Stimulated activated CD4-positive, alpha-beta T cell treated with anti-CD3 and anti-CD28 coated beads, Interleukin-15, amount 100 ng/mL, for 1 hour (primary cell): ENCODE measurements around the gene DUSP18.
"Not testable (repeated sequence)": the region's sequence is repeated elsewhere in the genome, so short reads cannot be mapped to it uniquely, and the experiment has no call there.

ENCODE experiments used
- DNase-seq, 2 donors: peaks; one replicate each; pipeline ENCODE4 v3.0.0-alpha.2; 2020; ENCODE audit warnings: low read depth in 1 of 2, low spot score in 1 of 2

The DUSP18 gene

GRCh38 chr22:30667494-30668385 is at the start of gene DUSP18:
DUSP18 (minus strand) TSS chr22:30667875; CDS start chr22:30664003, 3,872 bp downstream.
- peak; percentile 93 for DNase-seq

DNA sequence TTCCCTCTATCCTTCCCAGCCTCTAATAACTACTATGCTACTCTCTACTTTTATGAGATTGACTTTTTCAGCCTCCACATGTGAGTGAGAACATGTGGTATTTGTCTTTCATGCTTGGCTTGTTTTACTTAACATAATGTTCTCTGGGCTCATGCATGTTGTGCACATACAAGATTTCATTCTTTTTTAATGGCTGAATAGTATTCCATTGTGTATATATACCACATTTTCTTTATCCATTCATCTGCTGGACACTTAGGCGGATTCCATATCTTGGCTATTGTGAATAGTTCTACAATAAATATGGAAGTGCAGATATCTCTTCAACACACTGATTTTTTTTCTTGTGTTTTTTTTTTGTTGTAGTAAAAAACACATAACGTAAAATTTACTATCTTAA is 46.4 kb upstream of the DUSP18 start:
- no peak for DNase-seq

DNA sequence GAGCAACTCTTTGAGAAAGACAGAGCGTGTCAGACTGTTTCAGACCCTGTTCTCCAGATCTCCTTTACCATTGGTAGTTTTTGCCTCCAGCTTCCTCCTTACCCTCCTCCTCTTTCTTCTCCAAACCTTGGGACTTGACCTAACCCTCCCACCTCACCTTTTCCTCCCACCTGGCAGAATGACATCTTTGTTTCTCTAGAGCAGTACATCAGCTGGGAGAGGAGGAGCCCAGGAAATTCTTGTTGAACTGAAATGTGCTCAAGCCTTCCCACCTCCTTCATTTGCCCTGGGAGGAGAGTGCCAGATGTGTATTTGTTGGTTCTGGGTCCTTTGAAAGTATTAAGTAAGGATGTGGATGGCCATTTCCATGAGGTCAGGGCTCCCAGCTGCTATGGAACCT is 44.4 kb upstream of the DUSP18 start:
- DNase-seq: no peak

- DNase-seq: not testable (repeated sequence)
These were observed 42.3 kb upstream of the DUSP18 start for GRCh38 chr22:30709980-30710379.

DNA sequence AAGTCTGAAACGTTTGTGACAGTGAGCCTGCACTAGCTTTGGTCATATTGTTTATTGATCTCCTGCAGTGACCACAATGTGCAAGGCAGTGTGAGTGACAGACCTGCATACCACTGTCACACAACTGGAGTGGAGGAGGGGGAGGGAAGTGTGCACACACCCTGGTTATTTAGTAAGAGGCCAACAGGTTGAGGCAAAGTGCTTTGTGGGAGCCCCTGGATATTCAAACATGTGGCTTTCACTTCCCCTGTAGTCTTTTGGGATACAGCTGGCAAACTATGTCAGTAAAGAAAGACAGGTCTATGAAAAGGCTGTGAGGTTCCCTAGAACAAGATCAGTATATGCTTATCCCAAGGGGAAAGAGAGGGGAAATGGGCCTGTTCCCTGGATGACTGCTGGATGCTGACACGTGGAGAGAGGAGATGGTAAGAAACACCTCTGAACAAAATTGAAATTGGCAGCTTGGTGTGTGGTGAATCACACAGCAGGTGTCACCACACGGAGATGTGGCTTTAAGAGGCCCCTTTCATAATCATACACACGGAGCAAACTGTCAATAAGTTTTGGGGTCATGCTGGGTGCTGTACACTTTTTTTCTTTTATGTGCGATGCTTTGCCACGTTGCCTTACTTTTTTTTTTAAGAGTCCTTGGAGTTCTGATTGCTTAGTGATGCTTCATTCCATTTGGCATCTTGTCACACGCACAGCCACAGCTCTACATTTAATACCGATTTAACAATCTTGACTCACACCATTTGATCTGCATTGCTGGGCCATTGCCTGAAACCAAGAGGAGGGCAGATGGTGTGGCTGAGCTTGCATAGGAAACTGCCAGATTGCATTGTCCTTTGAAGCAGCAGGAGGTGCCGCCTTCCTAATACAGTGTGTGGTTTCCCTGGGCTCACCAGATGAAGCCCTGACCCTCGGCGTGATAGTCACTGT is 38.3 kb upstream of the DUSP18 start:
- DNase-seq: no peak

DNA sequence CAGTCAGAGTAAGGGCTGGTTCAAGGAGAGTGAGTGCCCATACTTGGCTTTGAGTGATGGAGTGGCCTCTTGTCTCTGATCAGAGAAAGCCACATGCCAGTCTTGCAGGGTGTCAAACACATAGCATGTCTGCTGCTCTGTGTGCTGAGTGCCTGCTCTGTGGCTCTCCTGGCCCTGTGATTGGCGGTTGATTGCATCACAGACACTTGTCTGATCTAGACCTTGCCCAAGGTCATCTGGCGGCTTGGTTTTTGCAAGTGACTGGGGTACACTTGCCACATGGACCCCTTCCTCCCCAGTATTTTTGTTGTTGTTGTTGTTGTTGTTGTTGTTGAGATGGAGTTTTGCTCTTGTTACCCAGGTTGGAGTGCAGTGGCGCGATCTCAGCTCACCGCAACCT is 37.3 kb upstream of the DUSP18 start:
- no peak for DNase-seq

DNA sequence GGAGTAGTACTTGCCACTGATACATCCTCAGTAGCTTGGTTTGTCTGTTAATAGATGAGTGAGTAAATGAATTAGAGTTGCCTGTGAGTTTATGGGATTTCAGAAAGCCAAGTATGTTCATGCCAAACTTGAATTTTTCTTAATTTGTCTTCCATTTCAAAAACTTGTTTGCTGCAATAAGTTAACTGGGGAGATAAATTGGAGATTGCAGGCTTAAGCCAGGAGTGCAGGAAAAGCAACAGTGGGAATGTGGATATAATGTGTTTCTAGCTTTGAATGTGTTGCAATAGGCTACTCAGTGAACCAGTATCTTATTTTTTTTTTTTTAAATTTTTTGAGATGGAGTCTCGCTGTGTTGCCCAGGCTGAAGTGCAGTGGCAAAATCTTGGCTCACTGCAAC is 35.2 kb upstream of the DUSP18 start:
- DNase-seq: no peak

DNA sequence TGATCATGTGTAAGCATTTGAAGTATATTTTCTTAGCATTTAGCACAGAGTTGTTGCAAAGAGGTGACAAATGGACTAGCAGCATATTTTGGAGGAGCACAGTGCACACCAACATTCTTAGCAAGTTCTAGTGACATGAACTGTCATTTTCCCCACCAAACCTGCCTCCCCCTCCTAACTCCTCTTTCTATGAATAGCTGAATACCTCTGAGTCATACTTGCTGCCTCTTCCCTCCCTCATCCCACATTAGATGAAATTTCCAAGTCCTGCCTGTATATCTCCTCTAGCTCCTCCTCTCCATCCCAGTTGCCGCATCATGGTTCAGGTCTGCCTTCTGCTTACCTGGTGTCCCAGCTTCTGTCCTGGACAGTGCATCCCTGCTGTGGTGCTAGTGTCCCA is 34.2 kb upstream of the DUSP18 start:
- no peak for DNase-seq

DNA sequence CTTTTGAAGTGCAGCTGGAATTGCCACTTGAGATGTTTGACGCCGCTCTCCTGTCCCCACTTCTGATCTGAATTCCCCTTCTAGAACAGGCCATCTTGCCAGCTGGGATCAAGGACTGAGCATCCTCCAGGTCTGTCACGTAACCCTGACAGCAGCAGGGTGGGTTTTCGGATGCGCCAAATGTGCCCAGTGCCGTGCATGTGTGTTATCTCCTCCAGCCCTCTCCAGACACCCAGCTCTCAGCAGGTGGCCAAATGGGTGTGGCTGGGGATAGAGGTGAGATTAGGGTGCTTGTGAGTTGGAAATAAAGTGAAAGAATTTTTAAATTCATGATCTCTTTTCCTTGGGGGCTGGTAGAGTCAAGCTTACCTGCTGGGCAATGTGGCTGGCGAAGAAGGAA is 30.3 kb upstream of the DUSP18 start:
- no peak for DNase-seq

DNA sequence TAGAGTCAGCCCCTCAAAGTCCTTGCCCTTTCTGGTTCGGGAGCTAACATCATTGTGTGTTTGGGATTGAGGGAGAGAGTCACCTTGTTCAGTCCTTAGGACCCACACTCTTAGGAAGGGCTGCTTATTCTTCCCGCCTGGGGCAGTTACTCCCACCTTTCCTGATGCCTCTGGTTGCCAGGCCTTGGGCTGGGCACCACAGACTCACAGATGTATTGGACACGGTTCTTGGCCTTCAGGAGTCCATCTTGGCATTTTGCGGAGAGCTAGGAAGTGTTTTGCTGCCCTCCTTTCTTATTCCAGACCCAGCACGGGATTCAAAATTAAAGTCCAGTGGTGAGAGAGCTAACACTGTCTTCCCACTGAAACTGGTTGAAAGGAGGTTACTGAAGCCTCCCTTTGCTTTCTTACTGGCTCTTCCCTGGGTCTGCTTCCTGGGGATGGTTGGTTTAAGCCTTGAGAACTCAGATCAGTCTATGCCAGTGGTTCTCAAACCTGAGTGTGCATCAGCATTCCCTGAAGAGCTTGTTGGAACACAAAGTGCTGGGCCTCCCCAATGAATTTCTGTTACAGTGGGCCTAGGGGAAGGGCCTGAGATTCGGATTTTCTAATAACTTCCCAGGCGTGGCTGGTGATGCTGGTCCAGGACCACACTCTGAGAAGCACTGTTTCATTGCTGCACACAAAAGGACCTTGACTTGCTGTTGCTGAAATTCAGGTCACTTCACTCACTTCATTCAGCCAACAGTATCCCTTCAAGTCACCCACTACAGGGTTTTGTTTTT is 28.4 kb upstream of the DUSP18 start:
- no peak for DNase-seq

GRCh38 chr22:30695351-30695851 is 27.7 kb upstream of the DUSP18 start:
- no peak for DNase-seq

DNA sequence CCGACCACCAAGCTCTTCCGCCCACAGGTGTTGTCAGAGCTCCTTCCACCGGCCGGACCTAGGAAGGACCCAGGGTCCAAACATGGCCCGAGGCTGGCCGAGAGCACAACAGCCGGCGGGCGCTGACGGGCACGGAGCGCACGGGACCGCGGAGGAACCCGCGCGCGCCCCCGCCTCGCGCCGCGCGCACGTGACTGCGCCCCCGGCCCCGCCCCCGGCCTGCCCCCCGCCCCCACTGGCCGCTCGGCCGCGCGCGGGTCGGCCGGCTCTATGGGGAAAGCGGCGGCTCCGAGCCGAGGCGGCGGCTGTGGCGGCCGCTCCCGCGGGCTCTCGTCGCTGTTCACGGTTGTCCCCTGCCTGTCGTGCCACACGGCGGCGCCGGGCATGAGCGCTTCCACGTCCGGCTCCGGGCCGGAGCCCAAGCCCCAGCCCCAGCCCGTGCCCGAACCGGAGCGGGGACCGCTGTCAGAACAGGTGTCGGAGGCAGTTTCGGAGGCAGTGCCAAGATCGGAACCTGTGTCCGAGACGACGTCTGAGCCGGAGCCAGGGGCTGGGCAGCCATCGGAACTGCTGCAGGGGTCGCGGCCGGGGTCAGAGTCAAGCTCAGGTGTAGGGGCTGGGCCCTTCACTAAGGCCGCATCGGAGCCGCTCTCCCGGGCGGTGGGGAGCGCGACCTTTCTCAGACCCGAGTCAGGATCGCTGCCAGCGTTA is 27.1 kb upstream of the DUSP18 start, which contains the start of gene OSBP2:
Gene OSBP2, plus strand, starts transcription at position 235 of the 711 bp plus-strand sequence. Its CDS starts 36 bp downstream, at position 271.
- peak; percentile 6 to 26 for DNase-seq

- peak; percentile 10 to 39 for DNase-seq
These were observed 26.5 kb upstream of the DUSP18 start for GRCh38 chr22:30694171-30694639.

GRCh38 chr22:30691204-30691603 is 23.5 kb upstream of the DUSP18 start:
- no peak for DNase-seq

- DNase-seq: no peak
These were observed 21.9 kb upstream of the DUSP18 start for GRCh38 chr22:30689622-30690021.

GRCh38 chr22:30687358-30687757 is 19.7 kb upstream of the DUSP18 start:
- no peak for DNase-seq

DNA sequence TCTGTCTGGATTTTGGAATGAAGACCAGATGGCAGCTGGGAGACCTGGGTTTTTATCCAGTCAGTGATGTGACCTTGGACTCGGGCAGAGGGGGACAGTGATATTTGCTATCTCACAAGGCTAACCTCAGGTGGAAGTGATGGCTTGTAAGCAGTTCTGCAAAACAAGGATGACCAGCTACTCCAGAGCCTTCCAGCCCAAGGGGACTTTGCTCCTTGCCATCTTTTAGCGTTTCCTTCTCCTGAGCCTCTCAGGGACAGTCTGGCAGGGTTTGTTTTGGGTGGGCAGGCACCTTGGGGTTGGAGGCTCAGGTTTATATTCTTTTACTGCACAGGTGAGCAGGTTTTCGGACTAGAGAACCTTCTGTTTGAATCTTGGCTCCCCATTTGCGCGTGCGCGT is 17.5 kb upstream of the DUSP18 start:
- no peak for DNase-seq

- DNase-seq: no peak
These were observed 14.2 kb upstream of the DUSP18 start for GRCh38 chr22:30681831-30682230.

DNA sequence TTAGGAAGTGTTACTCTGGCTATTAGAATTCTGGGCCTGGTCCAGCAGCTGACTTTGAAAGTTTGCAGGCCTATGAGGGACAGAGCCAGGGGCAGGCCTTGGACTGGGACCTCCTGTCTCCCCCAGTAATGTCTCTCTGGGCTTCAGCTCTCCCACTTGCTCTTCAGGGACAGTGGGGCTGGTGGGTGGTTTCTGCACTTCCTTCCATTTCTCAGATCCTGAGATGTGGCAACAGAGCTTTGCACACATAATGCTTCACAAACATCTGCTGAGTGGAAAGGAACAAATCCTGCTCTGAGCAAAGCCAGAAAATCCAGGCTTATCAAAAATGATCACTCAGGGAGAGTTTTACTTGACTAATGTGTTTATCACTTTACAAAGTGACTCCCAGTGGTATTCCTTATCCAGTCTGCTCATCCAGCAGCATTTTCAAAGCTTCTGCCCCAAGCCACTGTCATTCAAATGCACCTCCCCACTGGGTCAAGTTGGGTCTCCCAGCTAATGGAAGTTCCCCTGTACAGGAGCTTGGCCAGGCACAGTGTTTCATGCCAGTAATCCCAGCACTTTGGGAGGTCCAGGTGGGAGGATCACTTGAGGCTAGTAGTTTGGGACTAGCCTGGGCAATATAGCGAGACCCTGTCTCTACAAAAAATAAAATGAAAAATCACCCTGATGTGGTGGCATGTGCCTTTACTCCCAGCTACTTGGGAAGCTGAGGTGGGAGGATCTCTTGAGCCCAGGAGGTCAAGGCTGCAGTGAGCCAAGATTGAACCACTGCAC is 13.5 kb upstream of the DUSP18 start:
- DNase-seq: no peak
